H1 (cell line): ENCODE measurements around the gene SMYD1.

Source experiments
- ATF2 ChIP-seq: IDR thresholded peaks from 2 replicates; pipeline ENCODE4 v1.6.1; 2012; ENCODE audit warnings: low read length, inconsistent platforms
- CEBPB ChIP-seq: IDR thresholded peaks from 2 replicates; pipeline ENCODE4 v1.6.1; 2012; ENCODE audit warnings: low read depth, low read length
- CTCF ChIP-seq, 3 experiments: IDR thresholded peaks; 1 replicate in 2 of 3; 2 replicates in 1 of 3; pipeline versions ENCODE4 v1.5.1 to v1.6.1; 2011; ENCODE audit warnings: low read length in 3 of 3, mild to moderate bottlenecking in 3 of 3, inconsistent platforms in 2 of 3, low read depth in 1 of 3, moderate library complexity in 1 of 3; ENCODE audit not compliant: insufficient read depth in 1 of 3; ENCODE audit errors: control extremely low read depth in 1 of 3
- EZH2 ChIP-seq: fragments of 200-600 bp; sonication (generic); IDR thresholded peaks from 2 replicates; pipeline ENCODE4 v1.7.1; 2012; ENCODE audit warnings: low read depth, mild to moderate bottlenecking, moderate library complexity, low read length, inconsistent platforms; ENCODE audit not compliant: severe bottlenecking
- NANOG ChIP-seq: IDR thresholded peaks from 2 replicates; pipeline ENCODE4 v1.6.1; 2011; ENCODE audit warnings: low read length, low read depth, mild to moderate bottlenecking, inconsistent platforms; ENCODE audit not compliant: insufficient read depth, poor library complexity, severe bottlenecking
- POLR2AphosphoS5 ChIP-seq: IDR thresholded peaks from 2 replicates; pipeline ENCODE4 v1.6.1; 2011; ENCODE audit warnings: low read depth, low read length
- POU5F1 ChIP-seq: IDR thresholded peaks from 2 replicates; pipeline ENCODE4 v1.6.1; 2011; ENCODE audit warnings: low read depth, mild to moderate bottlenecking, low read length, moderate library complexity
- RAD21 ChIP-seq, 2 experiments: IDR thresholded peaks in 1 of 2; conservative IDR thresholded peaks in 1 of 2; 2 replicates each; pipeline ENCODE4 v1.6.1; 2011; ENCODE audit warnings: low read depth in 2 of 2, low read length in 2 of 2, improper control_type of control experiment in 1 of 2, inconsistent platforms in 1 of 2, mild to moderate bottlenecking in 1 of 2, moderate library complexity in 1 of 2
- TBP ChIP-seq: IDR thresholded peaks from 2 replicates; pipeline ENCODE4 v1.6.1; 2011; ENCODE audit warnings: low read depth, low read length, improper control_type of control experiment

GRCh38 chr2:88146590-88146989 lies 79.0 kb downstream of the SMYD1 start:
- TF ChIP-seq ATF2, result no peak
- no peak for TF ChIP-seq POU5F1
- TF ChIP-seq POLR2AphosphoS5, result no peak
- no peak for TF ChIP-seq CEBPB
- TF ChIP-seq TBP, result no peak
- no peak for TF ChIP-seq CTCF (IDR thresholded peaks at IDR 0.05; ENCODE audit: control extremely low read depth in 1 of 3, insufficient read depth in 1 of 3, low read depth in 1 of 3, low read length in 3 of 3)
- no peak for TF ChIP-seq EZH2
- no peak for TF ChIP-seq NANOG
- TF ChIP-seq RAD21 (IDR thresholded peaks at IDR 0.05 in 1 of 2, conservative IDR thresholded peaks at IDR 0.05 in 1 of 2; ENCODE audit: low read depth in 2 of 2, low read length in 2 of 2), result no peak
